Neural cell (in vitro differentiated cells): Measurements from ENCODE around the gene DSC3. TPM values are rescaled to one million over a fixed set of nuclear protein-coding genes. Genes with fewer than 3 reads are reported as not detected.

Experiments used
- H2AFZ ChIP-seq: fragments of 200-600, 300-800 bp; sonication (generic), shearing (Covaris generic); 2 replicates; pipeline ENCODE4 v1.6.0; 2014; ENCODE audit warnings: low read depth, mild to moderate bottlenecking, antibody characterized with exemption, low read length, moderate library complexity
- H3F3A ChIP-seq: fragments of 200-600 bp; shearing (Covaris generic); 2 replicates; pipeline ENCODE4 v1.6.1; 2016; ENCODE audit warnings: mild to moderate bottlenecking, moderate library complexity, mixed read lengths, antibody characterized with exemption, low read length; ENCODE audit not compliant: insufficient read depth, poor library complexity, severe bottlenecking
- H3K27ac ChIP-seq: fragments of 200-600, 300-800 bp; sonication (generic), shearing (Covaris generic); 2 replicates; pipeline ENCODE4 v1.5.1; 2014; ENCODE audit warnings: mild to moderate bottlenecking, low read length, moderate library complexity
- H3K27me3 ChIP-seq: fragments of 300-800, 200-600 bp; sonication (generic), shearing (Covaris generic); 2 replicates; pipeline ENCODE4 v1.6.0; 2014; ENCODE audit warnings: mild to moderate bottlenecking, low read depth, low read length, moderate library complexity; ENCODE audit not compliant: insufficient read depth
- H3K36me3 ChIP-seq: fragments of 300-800, 200-600 bp; sonication (generic), shearing (Covaris generic); 2 replicates; pipeline ENCODE4 v1.5.1; 2014; ENCODE audit warnings: mild to moderate bottlenecking, antibody characterized with exemption, low read length, moderate library complexity; ENCODE audit not compliant: insufficient read depth
- H3K4me2 ChIP-seq: fragments of 300-800, 200-600 bp; sonication (generic), shearing (Covaris generic); 2 replicates; pipeline ENCODE4 v1.6.0; 2014; ENCODE audit warnings: mild to moderate bottlenecking, low read length
- H3K4me3 ChIP-seq: fragments of 300-800, 200-600 bp; sonication (generic), shearing (Covaris generic); 2 replicates; pipeline ENCODE4 v1.5.1; 2014; ENCODE audit warnings: mild to moderate bottlenecking, low read length, moderate library complexity
- H3K79me2 ChIP-seq: fragments of 200-600 bp; shearing (Covaris generic); replicated peaks from 2 replicates; pipeline ENCODE4 v1.6.0; 2014; ENCODE audit warnings: mild to moderate bottlenecking, low read length, moderate library complexity; ENCODE audit not compliant: insufficient read depth
- H3K9ac ChIP-seq: fragments of 300-800, 200-600 bp; sonication (generic), shearing (Covaris generic); 2 replicates; pipeline ENCODE4 v1.6.1; 2016; ENCODE audit warnings: mild to moderate bottlenecking, low read length, mixed read lengths
- H3K9me2 ChIP-seq: fragments of 200-600 bp; shearing (Covaris generic); 2 replicates; pipeline ENCODE4 v1.6.1; 2016; ENCODE audit warnings: mild to moderate bottlenecking, low read length, mixed read lengths; ENCODE audit not compliant: insufficient read depth
- H3K9me3 ChIP-seq: fragments of 200-600, 300-800 bp; sonication (generic), shearing (Covaris generic); 2 replicates; pipeline ENCODE4 v1.6.1; 2016; ENCODE audit warnings: mild to moderate bottlenecking, mixed run types, low read length, moderate library complexity, mixed read lengths
- H4K20me1 ChIP-seq: fragments of 200-600 bp; shearing (Covaris generic); 2 replicates; pipeline ENCODE4 v1.6.1; 2016; ENCODE audit warnings: mild to moderate bottlenecking, mixed run types; ENCODE audit not compliant: insufficient read depth
- EP300 ChIP-seq: fragments of 450-650 bp; conservative IDR thresholded peaks from 2 replicates; pipeline ENCODE4 v1.6.1; 2014; ENCODE audit warnings: antibody characterized with exemption, mild to moderate bottlenecking, moderate library complexity; ENCODE audit not compliant: poor library complexity, severe bottlenecking
- EZH2 ChIP-seq: fragments of 200-600, 300-800 bp; shearing (Covaris generic), sonication (generic); IDR thresholded peaks from 2 replicates; pipeline ENCODE4 v1.6.1; 2014; ENCODE audit warnings: antibody characterized with exemption, low read length, borderline replicate concordance, mild to moderate bottlenecking; ENCODE audit not compliant: insufficient read depth, poor library complexity, severe bottlenecking
- MXI1 ChIP-seq: fragments of 450-650 bp; conservative IDR thresholded peaks from 2 replicates; pipeline ENCODE4 v1.6.1; 2014; ENCODE audit warnings: antibody characterized with exemption, mild to moderate bottlenecking; ENCODE audit not compliant: poor library complexity, severe bottlenecking
- POLR2AphosphoS5 ChIP-seq: IDR thresholded peaks from 2 replicates; pipeline ENCODE4 v1.6.1; 2012
- RAD21 ChIP-seq: fragments of 450-650 bp; conservative IDR thresholded peaks from 2 replicates; pipeline ENCODE4 v1.6.1; 2014; ENCODE audit warnings: antibody characterized with exemption, mild to moderate bottlenecking, moderate library complexity
- SMC3 ChIP-seq: fragments of 450-650 bp; conservative IDR thresholded peaks from 2 replicates; pipeline ENCODE4 v1.6.1; 2014; ENCODE audit warnings: antibody characterized with exemption, mild to moderate bottlenecking, moderate library complexity; ENCODE audit not compliant: poor library complexity
- TAF1 ChIP-seq: IDR thresholded peaks from 2 replicates; pipeline ENCODE4 v1.6.1; 2012; ENCODE audit warnings: low read depth
- polyA plus RNA-seq: library from polyadenylated mRNA; depleted of rRNA; stranded (reverse); fragments of >200 nt; gene quantifications from 2 replicates; pipeline ENCODE4 v1.2.3, GENCODE V29; 2014
- TF ChIP-seq, protein P1 (sequence below): IDR thresholded peaks from 2 replicates; pipeline ENCODE4 v1.6.1; 2012; ENCODE audit warnings: borderline replicate concordance
- TF ChIP-seq, protein P2 (sequence below): fragments of 450-650 bp; IDR thresholded peaks from 2 replicates; pipeline ENCODE4 v1.5.1; 2014; ENCODE audit warnings: antibody characterized with exemption, mild to moderate bottlenecking, moderate library complexity; ENCODE audit not compliant: poor library complexity, severe bottlenecking

The DSC3 gene
- polyA plus RNA-seq, 1 donor from 2014 or later, result not detected

DNA sequence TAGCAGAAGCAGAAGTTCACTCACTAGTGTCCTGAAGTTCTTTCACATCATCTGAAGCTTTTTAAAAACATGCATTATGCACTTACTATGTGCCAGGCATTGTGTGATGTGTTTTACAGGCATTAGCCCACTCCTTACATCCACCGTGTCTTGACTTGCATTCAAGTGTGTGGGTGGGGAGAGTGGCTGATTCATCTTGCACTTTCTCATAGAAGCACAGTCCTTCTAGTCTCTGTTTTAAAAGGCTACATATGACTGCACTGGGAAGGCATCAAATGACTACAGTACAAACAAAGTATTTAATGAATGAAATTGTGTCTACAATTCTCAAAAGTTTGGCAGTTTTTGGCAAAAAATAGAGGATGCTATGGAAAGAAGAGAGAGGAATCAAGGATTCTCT is 21.6 kb upstream of the DSC3 start:
- H4K20me1 ChIP-seq, result no peaks in the 10 kb centered on the region
- no peaks in the 10 kb centered on the region for H3K9me3 ChIP-seq
- no peak overlapping the region for H3K27ac ChIP-seq
- no peaks in the 10 kb centered on the region for H3K79me2 ChIP-seq
- no peaks in the 10 kb centered on the region for H3K36me3 ChIP-seq
- H3K27me3 ChIP-seq, result no peaks in the 10 kb centered on the region
- TF ChIP-seq TAF1, result no peak
- TF ChIP-seq RAD21, result no peak
- TF ChIP-seq, protein P1, sequence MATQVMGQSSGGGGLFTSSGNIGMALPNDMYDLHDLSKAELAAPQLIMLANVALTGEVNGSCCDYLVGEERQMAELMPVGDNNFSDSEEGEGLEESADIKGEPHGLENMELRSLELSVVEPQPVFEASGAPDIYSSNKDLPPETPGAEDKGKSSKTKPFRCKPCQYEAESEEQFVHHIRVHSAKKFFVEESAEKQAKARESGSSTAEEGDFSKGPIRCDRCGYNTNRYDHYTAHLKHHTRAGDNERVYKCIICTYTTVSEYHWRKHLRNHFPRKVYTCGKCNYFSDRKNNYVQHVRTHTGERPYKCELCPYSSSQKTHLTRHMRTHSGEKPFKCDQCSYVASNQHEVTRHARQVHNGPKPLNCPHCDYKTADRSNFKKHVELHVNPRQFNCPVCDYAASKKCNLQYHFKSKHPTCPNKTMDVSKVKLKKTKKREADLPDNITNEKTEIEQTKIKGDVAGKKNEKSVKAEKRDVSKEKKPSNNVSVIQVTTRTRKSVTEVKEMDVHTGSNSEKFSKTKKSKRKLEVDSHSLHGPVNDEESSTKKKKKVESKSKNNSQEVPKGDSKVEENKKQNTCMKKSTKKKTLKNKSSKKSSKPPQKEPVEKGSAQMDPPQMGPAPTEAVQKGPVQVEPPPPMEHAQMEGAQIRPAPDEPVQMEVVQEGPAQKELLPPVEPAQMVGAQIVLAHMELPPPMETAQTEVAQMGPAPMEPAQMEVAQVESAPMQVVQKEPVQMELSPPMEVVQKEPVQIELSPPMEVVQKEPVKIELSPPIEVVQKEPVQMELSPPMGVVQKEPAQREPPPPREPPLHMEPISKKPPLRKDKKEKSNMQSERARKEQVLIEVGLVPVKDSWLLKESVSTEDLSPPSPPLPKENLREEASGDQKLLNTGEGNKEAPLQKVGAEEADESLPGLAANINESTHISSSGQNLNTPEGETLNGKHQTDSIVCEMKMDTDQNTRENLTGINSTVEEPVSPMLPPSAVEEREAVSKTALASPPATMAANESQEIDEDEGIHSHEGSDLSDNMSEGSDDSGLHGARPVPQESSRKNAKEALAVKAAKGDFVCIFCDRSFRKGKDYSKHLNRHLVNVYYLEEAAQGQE, result no peak
- TF ChIP-seq POLR2AphosphoS5, result no peak
- TF ChIP-seq SMC3, result no peak
- TF ChIP-seq MXI1, result no peak
- TF ChIP-seq, protein P2, sequence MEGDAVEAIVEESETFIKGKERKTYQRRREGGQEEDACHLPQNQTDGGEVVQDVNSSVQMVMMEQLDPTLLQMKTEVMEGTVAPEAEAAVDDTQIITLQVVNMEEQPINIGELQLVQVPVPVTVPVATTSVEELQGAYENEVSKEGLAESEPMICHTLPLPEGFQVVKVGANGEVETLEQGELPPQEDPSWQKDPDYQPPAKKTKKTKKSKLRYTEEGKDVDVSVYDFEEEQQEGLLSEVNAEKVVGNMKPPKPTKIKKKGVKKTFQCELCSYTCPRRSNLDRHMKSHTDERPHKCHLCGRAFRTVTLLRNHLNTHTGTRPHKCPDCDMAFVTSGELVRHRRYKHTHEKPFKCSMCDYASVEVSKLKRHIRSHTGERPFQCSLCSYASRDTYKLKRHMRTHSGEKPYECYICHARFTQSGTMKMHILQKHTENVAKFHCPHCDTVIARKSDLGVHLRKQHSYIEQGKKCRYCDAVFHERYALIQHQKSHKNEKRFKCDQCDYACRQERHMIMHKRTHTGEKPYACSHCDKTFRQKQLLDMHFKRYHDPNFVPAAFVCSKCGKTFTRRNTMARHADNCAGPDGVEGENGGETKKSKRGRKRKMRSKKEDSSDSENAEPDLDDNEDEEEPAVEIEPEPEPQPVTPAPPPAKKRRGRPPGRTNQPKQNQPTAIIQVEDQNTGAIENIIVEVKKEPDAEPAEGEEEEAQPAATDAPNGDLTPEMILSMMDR, result no peak
- TF ChIP-seq EP300, result no peak
- no peaks in the 10 kb centered on the region for H3F3A ChIP-seq
- no peak overlapping the region for H2AFZ ChIP-seq
- H3K9me2 ChIP-seq, result no peaks in the 10 kb centered on the region
- no peak overlapping the region for H3K4me3 ChIP-seq
- H3K9ac ChIP-seq, result no peak overlapping the region
- H3K4me2 ChIP-seq, result no peak overlapping the region

DNA sequence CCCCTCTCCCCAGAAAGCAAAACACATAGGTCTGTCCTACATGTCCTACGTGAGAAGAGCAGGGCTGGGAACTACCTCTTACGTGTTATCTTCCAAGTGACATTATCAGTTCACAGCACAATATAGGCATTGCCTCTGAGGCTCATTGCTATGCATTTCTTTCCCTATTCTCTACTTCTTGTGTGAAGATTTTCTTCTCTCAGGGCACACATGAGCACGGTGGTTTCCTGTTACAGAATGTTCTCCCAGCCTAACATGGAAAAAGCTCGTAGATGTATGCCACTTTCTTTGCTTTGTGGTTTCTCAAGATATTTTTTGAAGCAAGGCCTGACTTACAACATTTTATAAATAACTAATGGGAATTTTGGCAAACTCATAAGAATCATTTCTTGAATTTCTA is 19.4 kb upstream of the DSC3 start:
- H3K27ac ChIP-seq, result no peak overlapping the region
- H4K20me1 ChIP-seq, result no peaks in the 10 kb centered on the region
- no peak overlapping the region for H3K4me2 ChIP-seq
- no peak for TF ChIP-seq POLR2AphosphoS5
- no peak for TF ChIP-seq RAD21
- no peak for TF ChIP-seq SMC3
- no peak for TF ChIP-seq MXI1
- TF ChIP-seq, protein P2, result no peak
- no peak for TF ChIP-seq EZH2
- no peak for TF ChIP-seq EP300
- no peak for TF ChIP-seq TAF1
- TF ChIP-seq, protein P1, result no peak
- no peak overlapping the region for H3K4me3 ChIP-seq
- no peaks in the 10 kb centered on the region for H3K27me3 ChIP-seq
- no peaks in the 10 kb centered on the region for H3K9me3 ChIP-seq
- no peak overlapping the region for H2AFZ ChIP-seq
- no peaks in the 10 kb centered on the region for H3K79me2 ChIP-seq
- no peak overlapping the region for H3K9ac ChIP-seq
- no peaks in the 10 kb centered on the region for H3F3A ChIP-seq
- H3K36me3 ChIP-seq, result no peaks in the 10 kb centered on the region
- H3K9me2 ChIP-seq, result no peaks in the 10 kb centered on the region
